CD4-positive, alpha-beta T cell (primary cell): ENCODE measurements around the gene DYSF. TPM values are rescaled to one million over a fixed set of nuclear protein-coding genes. Genes with fewer than 3 reads are reported as not detected.

Experiments used
- ATAC-seq: fragments of 200-7000 bp; cut with Tn5 transposase; one replicate; pipeline ENCODE4 v1.10.0; 2022; ENCODE audit warnings: mild to moderate bottlenecking; ENCODE audit not compliant: poor library complexity
- CTCF ChIA-PET: fragments of 350-600 bp; sonication (Branson Sonifier 250); formaldehyde crosslinking; loops from one replicate; lab custom pipeline; 2021; ENCODE audit warnings: antibody characterized with exemption, inconsistent platforms; lab: Charles Lee
- POLR2A ChIA-PET: fragments of 350-600 bp; sonication (Branson Sonifier 250); formaldehyde crosslinking; loops from one replicate; lab custom pipeline; 2021; ENCODE audit warnings: antibody characterized with exemption, inconsistent platforms; lab: Charles Lee
- DNase-seq, 14 experiments: peaks; one replicate each; pipeline ENCODE4 v3.0.0-alpha.2; 2013 to 2020; ENCODE audit warnings: mixed read lengths in 2 of 14
- H3K27ac ChIP-seq, 2 donors: one replicate each; pipeline versions ENCODE4 v1.5.1 to v1.7.0; 2013; ENCODE audit warnings: low read length in 2 of 2, low read depth in 1 of 2, mild to moderate bottlenecking in 1 of 2
- H3K27me3 ChIP-seq, 2 experiments: 1 replicate in 1 of 2; 2 replicates in 1 of 2; pipeline versions ENCODE4 v1.6.1 to v1.7.0; 2013; ENCODE audit warnings: low read length in 2 of 2, control low read depth in 1 of 2, mild to moderate bottlenecking in 1 of 2, moderate library complexity in 1 of 2; ENCODE audit not compliant: insufficient read depth in 2 of 2, control insufficient read depth in 1 of 2
- H3K36me3 ChIP-seq: one replicate; pipeline ENCODE4 v1.6.1; 2013; ENCODE audit warnings: low read length, control low read depth; ENCODE audit not compliant: insufficient read depth
- H3K4me1 ChIP-seq: one replicate; pipeline ENCODE4 v1.6.1; 2013; ENCODE audit warnings: low read length, control low read depth; ENCODE audit not compliant: insufficient read depth
- H3K4me3 ChIP-seq: one replicate; pipeline ENCODE4 v1.5.1; 2013; ENCODE audit warnings: mild to moderate bottlenecking, low read length, moderate library complexity
- H3K9me3 ChIP-seq, 2 experiments: 1 replicate in 1 of 2; 2 replicates in 1 of 2; pipeline versions ENCODE4 v1.6.1 to v1.7.0; 2013; ENCODE audit warnings: low read length in 2 of 2, mild to moderate bottlenecking in 2 of 2, control low read depth in 1 of 2, moderate library complexity in 1 of 2; ENCODE audit not compliant: control insufficient read depth in 1 of 2, insufficient read depth in 1 of 2
- H3K27ac Mint-ChIP-seq: one replicate; pipeline ENCODE4 v1.8.0; 2020; ENCODE audit warnings: mixed read lengths
- H3K27me3 Mint-ChIP-seq: one replicate; pipeline ENCODE4 v1.8.0; 2021; ENCODE audit warnings: mixed read lengths
- H3K36me3 Mint-ChIP-seq: one replicate; pipeline ENCODE4 v1.8.0; 2021; ENCODE audit warnings: low read depth, mixed read lengths
- H3K4me1 Mint-ChIP-seq: one replicate; pipeline ENCODE4 v1.8.0; 2021; ENCODE audit warnings: low read depth, mixed read lengths
- H3K4me3 Mint-ChIP-seq: one replicate; pipeline ENCODE4 v1.8.0; 2020; ENCODE audit warnings: mild to moderate bottlenecking, mixed read lengths
- H3K9me3 Mint-ChIP-seq: one replicate; pipeline ENCODE4 v1.8.0; 2020; ENCODE audit warnings: mixed read lengths
- CTCF ChIP-seq: fragments of 200-600 bp; IDR thresholded peaks from one replicate; pipeline ENCODE4 v1.8.0; 2022; ENCODE audit warnings: antibody characterized with exemption, mild to moderate bottlenecking
- intact Hi-C, 2 experiments: fragments of 100-400 bp; cut with DNase I in 1 of 2; cut with micrococcal nuclease in 1 of 2; formaldehyde crosslinking; loops; one replicate each; pipeline versions ENCODE4 v1.15.1 to v1.9.0; 2023 to 2025; cut with DNase I, micrococcal nuclease
- total RNA-seq, 174 experiments: library from RNA in 2 of 174; stranded (reverse) in 2 of 174; gene quantifications; one replicate each; pipeline ENCODE4 v1.2.3 and lab custom pipeline; 2021 to 2026

The DYSF gene
- total RNA-seq, 2 experiments from 2014 or later = 0.27 to 0.31 TPM

GRCh38 chr2:71596011-71596410 lies 142.7 kb downstream of the DYSF start:
- no peak overlapping the region for H3K27ac Mint-ChIP-seq

GRCh38 chr2:71597756-71598155 lies 144.4 kb downstream of the DYSF start:
- Mint-ChIP-seq H3K4me1 (no peaks in the 10 kb centered on the region), H3K9me3 (no peaks in the 10 kb centered on the region), H3K36me3 (no peaks in the 10 kb centered on the region), H3K27ac (no peak overlapping the region), H3K4me3 (no peak overlapping the region), H3K27me3 (peaks cover 15% of the 10 kb centered on the region)
- Histone ChIP-seq H3K4me1 (no peaks in the 10 kb centered on the region), H3K36me3 (no peaks in the 10 kb centered on the region), H3K4me3 (no peak overlapping the region), H3K27ac (no peak overlapping the region), H3K27me3 (no peaks in the 10 kb centered on the region), H3K9me3 (no peaks in the 10 kb centered on the region)
- DNase-seq (no peak), ATAC-seq (no peak)
- no peak for TF ChIP-seq CTCF
- intact Hi-C loops = no loop called here
- ChIA-PET POLR2A (no interaction called here), CTCF (no interaction called here)

More at GRCh38 chr2:71596011-71596410, 142.7 kb downstream of the DYSF start:
- Histone ChIP-seq H3K4me1 (no peaks in the 10 kb centered on the region), H3K4me3 (no peak overlapping the region), H3K27ac (no peak overlapping the region), H3K9me3 (no peaks in the 10 kb centered on the region), H3K27me3 (no peaks in the 10 kb centered on the region), H3K36me3 (no peaks in the 10 kb centered on the region)
- no peak for TF ChIP-seq CTCF
- CTCF ChIA-PET = no interaction called here
- Mint-ChIP-seq H3K27me3 (peaks cover 10% of the 10 kb centered on the region), H3K9me3 (no peaks in the 10 kb centered on the region), H3K4me1 (no peaks in the 10 kb centered on the region), H3K4me3 (no peak overlapping the region), H3K36me3 (no peaks in the 10 kb centered on the region)
- ATAC-seq (no peak), DNase-seq (no peak)
- POLR2A ChIA-PET = no interaction called here
- intact Hi-C loops = no loop called here

- TF ChIP-seq CTCF = no peak
- Mint-ChIP-seq H3K27me3 (peaks cover 15% of the 10 kb centered on the region), H3K4me3 (no peak overlapping the region), H3K36me3 (no peaks in the 10 kb centered on the region), H3K4me1 (no peaks in the 10 kb centered on the region), H3K9me3 (no peaks in the 10 kb centered on the region), H3K27ac (no peak overlapping the region)
- CTCF ChIA-PET = no interaction called here
- Histone ChIP-seq H3K27ac (no peak overlapping the region), H3K27me3 (peaks cover 0 to 7% of the 10 kb centered on the region in 2 experiments), H3K9me3 (no peaks in the 10 kb centered on the region), H3K4me3 (no peak overlapping the region), H3K36me3 (no peaks in the 10 kb centered on the region), H3K4me1 (no peaks in the 10 kb centered on the region)
- DNase-seq (no peak), ATAC-seq (no peak)
- POLR2A ChIA-PET = no interaction called here
- intact Hi-C loops = no loop called here
Measured at GRCh38 chr2:71598526-71598925, 145.2 kb downstream of the DYSF start.
